ENCODE measurements around the gene WBP4. TPM values are rescaled to one million over a fixed set of nuclear protein-coding genes. Genes with fewer than 3 reads are reported as not detected.
"Not testable (repeated sequence)": the region's sequence is repeated elsewhere in the genome, so short reads cannot be mapped to it uniquely, and the experiment has no call there.

WBP4 gene
- polyA plus RNA-seq, 3 donors = 2.8 to 3.8 (median 3.7) TPM

GRCh38 chr13:41085961-41086585 is 24.8 kb downstream of the WBP4 start:
- H3K27me3 ChIP-seq (ENCODE audit: control insufficient read depth in 2 of 2, insufficient read depth in 2 of 2, low read length in 2 of 2) = no peaks in the 10 kb centered on the region
- WGBS (ENCODE audit: insufficient coverage) = 92% methylated on average over 1 of the region's 2 CpGs
- intact Hi-C loops (cut with micrococcal nuclease) = no loop called here
- H3K4me1 ChIP-seq (ENCODE audit: control insufficient read depth in 1 of 2, insufficient read depth in 2 of 2, low read length in 2 of 2) = no peaks in the 10 kb centered on the region
- H3K9me3 Mint-ChIP-seq = no peaks in the 10 kb centered on the region
- no peak for TF ChIP-seq CTCF (IDR thresholded peaks at IDR 0.05)
- H3K36me3 Mint-ChIP-seq = peaks cover 23 to 26% of the 10 kb centered on the region in 2 donors
- H3K79me2 ChIP-seq (ENCODE audit: insufficient read depth, low read length) = no peaks in the 10 kb centered on the region
- peaks cover 33 to 37% of the 10 kb centered on the region in 2 donors for H3K36me3 ChIP-seq (replicated peaks in 1 of 2; ENCODE audit: control insufficient read depth in 1 of 2, insufficient read depth in 2 of 2, low read length in 2 of 2)
- no peaks in the 10 kb centered on the region for H3K27me3 Mint-ChIP-seq (ENCODE audit: low read depth in 3 of 3)
- no peak overlapping the region for H3K27ac ChIP-seq (ENCODE audit: low read depth in 1 of 2, low read length in 2 of 2)
- no peak overlapping the region for H3K9ac ChIP-seq (ENCODE audit: insufficient read depth, low read length, poor library complexity, severe bottlenecking)
- DNase-seq = no peak
- no peak overlapping the region for H3K4me2 ChIP-seq (replicated peaks; ENCODE audit: extremely low read depth, low read length, poor library complexity, severe bottlenecking)
- no peak overlapping the region for H3K4me3 ChIP-seq (replicated peaks in 1 of 3; ENCODE audit: low read depth in 2 of 3, low read length in 3 of 3)
- H3K9me3 ChIP-seq (replicated peaks in 1 of 2; ENCODE audit: control insufficient read depth in 1 of 2, insufficient read depth in 1 of 2, low read length in 2 of 2) = no peaks in the 10 kb centered on the region
- no peaks in the 10 kb centered on the region for H3K4me1 Mint-ChIP-seq
- no peak overlapping the region for H2AFZ ChIP-seq (ENCODE audit: insufficient read depth, low read depth, low read length, poor library complexity, severe bottlenecking)
- H3K4me3 Mint-ChIP-seq = no peak overlapping the region
- peak overlapping the region in 1 of 7 donors; percentile 30 for H3K27ac Mint-ChIP-seq
- no peaks in the 10 kb centered on the region for H4K20me1 ChIP-seq (ENCODE audit: insufficient read depth, low read length)

GRCh38 chr13:41095681-41096080 is 34.4 kb downstream of the WBP4 start:
- H3K27ac ChIP-seq (ENCODE audit: low read depth in 1 of 2, low read length in 2 of 2); H3K4me1 Mint-ChIP-seq; H3K36me3 Mint-ChIP-seq; H3K27me3 ChIP-seq (ENCODE audit: control insufficient read depth in 2 of 2, insufficient read depth in 2 of 2, low read length in 2 of 2); intact Hi-C loops (cut with micrococcal nuclease); H3K4me2 ChIP-seq (replicated peaks; ENCODE audit: extremely low read depth, low read length, poor library complexity, severe bottlenecking); H4K20me1 ChIP-seq (ENCODE audit: insufficient read depth, low read length); H2AFZ ChIP-seq (ENCODE audit: insufficient read depth, low read depth, low read length, poor library complexity, severe bottlenecking); H3K9ac ChIP-seq (ENCODE audit: insufficient read depth, low read length, poor library complexity, severe bottlenecking); H3K9me3 ChIP-seq (replicated peaks in 1 of 2; ENCODE audit: control insufficient read depth in 1 of 2, insufficient read depth in 1 of 2, low read length in 2 of 2); H3K9me3 Mint-ChIP-seq; H3K79me2 ChIP-seq (ENCODE audit: insufficient read depth, low read length); H3K4me1 ChIP-seq (ENCODE audit: control insufficient read depth in 1 of 2, insufficient read depth in 2 of 2, low read length in 2 of 2); H3K36me3 ChIP-seq (replicated peaks in 1 of 2; ENCODE audit: control insufficient read depth in 1 of 2, insufficient read depth in 2 of 2, low read length in 2 of 2); H3K27ac Mint-ChIP-seq; DNase-seq; H3K4me3 ChIP-seq (replicated peaks in 1 of 3; ENCODE audit: low read depth in 2 of 3, low read length in 3 of 3); H3K27me3 Mint-ChIP-seq (ENCODE audit: low read depth in 3 of 3); H3K4me3 Mint-ChIP-seq: not testable (repeated sequence)
- no CpG with 5 or more reads among the region's 2 CpGs for WGBS (ENCODE audit: insufficient coverage)
